SU-DHL-6 (cell line): ENCODE data around the gene KLHL9.

Experiments used
- H2AFZ ChIP-seq: fragments of 200-600 bp; sonication (generic); 2 replicates; pipeline ENCODE4 v1.6.1; 2014; ENCODE audit warnings: low read depth, mild to moderate bottlenecking, moderate library complexity, mixed read lengths, antibody characterized with exemption, low read length; ENCODE audit not compliant: severe bottlenecking
- H3F3A ChIP-seq: fragments of 200-600 bp; shearing (Covaris generic); 2 replicates; pipeline ENCODE4 v1.6.0; 2016; ENCODE audit warnings: antibody characterized with exemption, mild to moderate bottlenecking; ENCODE audit not compliant: insufficient read depth
- H3K27ac ChIP-seq: fragments of 200-600 bp; sonication (generic); 2 replicates; pipeline ENCODE4 v1.5.1; 2016; ENCODE audit warnings: low read depth, mild to moderate bottlenecking, low read length, moderate library complexity, mixed read lengths
- H3K27me3 ChIP-seq: fragments of 200-600 bp; sonication (generic), shearing (Covaris generic); 2 replicates; pipeline ENCODE4 v1.6.0; 2014; ENCODE audit warnings: mild to moderate bottlenecking, low read length
- H3K36me3 ChIP-seq: fragments of 200-600 bp; sonication (generic); 2 replicates; pipeline ENCODE4 v1.6.1; 2014; ENCODE audit warnings: mild to moderate bottlenecking, low read length, mixed read lengths
- H3K4me2 ChIP-seq: fragments of 300-600, 200-600 bp; shearing (Covaris generic), sonication (generic); 2 replicates; pipeline ENCODE4 v1.6.0; 2014; ENCODE audit warnings: low read length, low read depth, mild to moderate bottlenecking; ENCODE audit not compliant: poor library complexity, severe bottlenecking
- H3K4me3 ChIP-seq: fragments of 200-600 bp; sonication (generic); 2 replicates; pipeline ENCODE4 v1.5.1; 2014; ENCODE audit warnings: antibody characterized with exemption, low read length, mild to moderate bottlenecking, mixed read lengths; ENCODE audit not compliant: insufficient read depth, poor library complexity, severe bottlenecking
- H3K79me2 ChIP-seq: fragments of 200-600 bp; sonication (generic); 2 replicates; pipeline ENCODE4 v1.6.1; 2014; ENCODE audit warnings: mild to moderate bottlenecking, low read length, moderate library complexity; ENCODE audit not compliant: insufficient read depth
- H3K9ac ChIP-seq: fragments of 200-600 bp; sonication (generic); 2 replicates; pipeline ENCODE4 v1.7.0; 2014; ENCODE audit warnings: mild to moderate bottlenecking, low read length
- H3K9me2 ChIP-seq: fragments of 200-600 bp; sonication (generic); replicated peaks from 2 replicates; pipeline ENCODE4 v1.6.1; 2014; ENCODE audit warnings: low read length; ENCODE audit not compliant: insufficient read depth
- H3K9me3 ChIP-seq: fragments of 200-600 bp; sonication (generic); 2 replicates; pipeline ENCODE4 v1.6.1; 2014; ENCODE audit warnings: low read length, mixed read lengths; ENCODE audit not compliant: insufficient read depth
- H4K20me1 ChIP-seq: fragments of 200-600 bp; sonication (generic); 2 replicates; pipeline ENCODE4 v1.6.1; 2014; ENCODE audit warnings: low read depth, mild to moderate bottlenecking, antibody characterized with exemption, low read length, moderate library complexity, mixed read lengths
- CTCF ChIP-seq: fragments of 200-600 bp; sonication (generic); IDR thresholded peaks from one replicate; pipeline ENCODE4 v1.5.1; 2017; ENCODE audit warnings: antibody characterized with exemption, mild to moderate bottlenecking, low read length, moderate library complexity; ENCODE audit not compliant: insufficient read depth, poor library complexity, severe bottlenecking
- EZH2phosphoT487 ChIP-seq: fragments of 200-600 bp; sonication (generic), shearing (Covaris generic); conservative IDR thresholded peaks from 2 replicates; pipeline ENCODE4 v1.6.1; 2018; ENCODE audit warnings: mild to moderate bottlenecking, antibody characterized with exemption, low read length, moderate library complexity, mixed read lengths

Gene KLHL9

GRCh38 chr9:21286099-21286498 lies 49.1 kb downstream of the KLHL9 start:
- Histone ChIP-seq H3K79me2 (no peaks in the 10 kb centered on the region), H3K27me3 (no peaks in the 10 kb centered on the region), H4K20me1 (no peaks in the 10 kb centered on the region)

DNA sequence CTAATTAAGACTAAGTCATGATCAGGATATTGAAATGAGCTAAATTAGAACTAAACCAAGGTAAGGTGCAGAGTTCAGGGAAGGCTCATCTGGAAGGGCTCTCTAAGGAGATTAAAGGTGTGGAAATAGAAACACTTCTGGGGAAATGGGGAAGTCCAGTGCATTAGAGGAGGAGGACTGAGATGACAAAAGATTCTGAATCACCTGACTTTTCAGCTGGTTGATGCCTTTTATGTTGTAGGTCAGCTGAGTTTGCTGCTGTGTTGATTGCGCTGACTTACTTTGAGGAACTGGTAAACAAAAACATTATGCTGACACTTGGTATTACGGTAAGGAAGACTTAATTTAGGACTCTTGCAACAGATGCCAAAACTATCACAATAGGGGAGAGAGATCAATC lies 53.9 kb downstream of the KLHL9 start:
- H2AFZ ChIP-seq, result no peak overlapping the region
- no peaks in the 10 kb centered on the region for H3K79me2 ChIP-seq
- no peaks in the 10 kb centered on the region for H4K20me1 ChIP-seq
- no peak overlapping the region for H3K27ac ChIP-seq
- no peak overlapping the region for H3K4me3 ChIP-seq
- H3K9me2 ChIP-seq, result no peaks in the 10 kb centered on the region
- H3K4me2 ChIP-seq, result no peak overlapping the region
- no peak overlapping the region for H3K9ac ChIP-seq
- no peaks in the 10 kb centered on the region for H3K9me3 ChIP-seq
- no peaks in the 10 kb centered on the region for H3K36me3 ChIP-seq
- no peaks in the 10 kb centered on the region for H3F3A ChIP-seq
- 0 out of 2 replicates have a peak, but pooled peaks cover 3% of the 10 kb centered on the region for H3K27me3 ChIP-seq
- TF ChIP-seq CTCF (no peak), EZH2phosphoT487 (no peak)

More at GRCh38 chr9:21286099-21286498, 49.1 kb downstream of the KLHL9 start:
- no peak overlapping the region for H2AFZ ChIP-seq
- no peaks in the 10 kb centered on the region for H3K36me3 ChIP-seq
- no peak for TF ChIP-seq EZH2phosphoT487
- no peak for TF ChIP-seq CTCF
- H3F3A ChIP-seq, result no peaks in the 10 kb centered on the region
- H3K9me3 ChIP-seq, result no peaks in the 10 kb centered on the region
- H3K9ac ChIP-seq, result no peak overlapping the region
- H3K4me3 ChIP-seq, result no peak overlapping the region
- H3K4me2 ChIP-seq, result no peak overlapping the region
- no peak overlapping the region for H3K27ac ChIP-seq
- H3K9me2 ChIP-seq, result no peaks in the 10 kb centered on the region
